Measurements from ENCODE around the gene UPF3A.

UPF3A gene

DNA sequence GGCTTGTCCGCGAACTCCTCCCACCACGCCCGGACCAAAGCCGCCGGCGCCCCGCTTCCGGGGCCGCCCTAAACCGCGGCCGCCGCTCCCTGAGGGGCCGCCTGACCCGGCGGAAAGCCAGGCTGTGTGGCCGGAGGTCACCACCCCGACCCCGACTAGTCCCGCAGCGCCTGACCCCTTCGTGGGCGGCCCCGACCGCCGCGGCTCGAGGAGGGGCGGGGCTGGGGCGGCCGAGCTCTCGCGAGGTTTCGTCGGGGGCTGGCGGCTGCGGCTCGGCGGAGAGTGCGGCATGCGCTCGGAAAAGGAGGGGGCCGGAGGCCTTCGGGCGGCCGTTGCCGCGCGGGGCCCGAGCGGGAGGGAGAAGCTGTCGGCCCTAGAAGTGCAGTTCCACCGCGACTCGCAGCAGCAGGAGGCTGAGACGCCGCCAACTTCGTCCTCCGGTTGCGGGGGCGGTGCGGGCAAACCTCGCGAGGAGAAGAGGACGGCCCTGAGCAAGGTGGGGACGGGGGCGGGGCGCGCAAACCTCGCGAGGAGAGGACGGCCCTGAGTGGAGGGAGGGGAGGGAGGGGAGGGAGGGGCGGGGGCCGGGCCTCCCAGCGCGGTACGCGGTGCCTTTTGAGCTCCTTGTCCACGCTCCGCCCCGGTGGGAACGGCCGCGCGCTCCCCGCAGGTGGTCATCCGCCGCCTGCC lies at the start of gene UPF3A:
Gene UPF3A, plus strand, starts transcription at position 251 of the 690 bp plus-strand sequence. Its CDS starts 39 bp downstream, at position 290.
- Histone ChIP-seq H3K36me3 (replicated peaks) (peaks cover 4% of the 10 kb centered on the region), H3K4me3 (ENCODE audit: low read depth, low read length) (peak within 1 kb of the TSS; percentile 76), H3K27ac (peak within 1 kb of the TSS; percentile 99), H3K27me3 (replicated peaks) (no peaks in the 10 kb centered on the region)
- in situ Hi-C loops (cut with HindIII; ENCODE audit: low pct_ligation_motif_present, low sequenced_read_pairs), result no loop called here
- TF ChIP-seq, protein P1, sequence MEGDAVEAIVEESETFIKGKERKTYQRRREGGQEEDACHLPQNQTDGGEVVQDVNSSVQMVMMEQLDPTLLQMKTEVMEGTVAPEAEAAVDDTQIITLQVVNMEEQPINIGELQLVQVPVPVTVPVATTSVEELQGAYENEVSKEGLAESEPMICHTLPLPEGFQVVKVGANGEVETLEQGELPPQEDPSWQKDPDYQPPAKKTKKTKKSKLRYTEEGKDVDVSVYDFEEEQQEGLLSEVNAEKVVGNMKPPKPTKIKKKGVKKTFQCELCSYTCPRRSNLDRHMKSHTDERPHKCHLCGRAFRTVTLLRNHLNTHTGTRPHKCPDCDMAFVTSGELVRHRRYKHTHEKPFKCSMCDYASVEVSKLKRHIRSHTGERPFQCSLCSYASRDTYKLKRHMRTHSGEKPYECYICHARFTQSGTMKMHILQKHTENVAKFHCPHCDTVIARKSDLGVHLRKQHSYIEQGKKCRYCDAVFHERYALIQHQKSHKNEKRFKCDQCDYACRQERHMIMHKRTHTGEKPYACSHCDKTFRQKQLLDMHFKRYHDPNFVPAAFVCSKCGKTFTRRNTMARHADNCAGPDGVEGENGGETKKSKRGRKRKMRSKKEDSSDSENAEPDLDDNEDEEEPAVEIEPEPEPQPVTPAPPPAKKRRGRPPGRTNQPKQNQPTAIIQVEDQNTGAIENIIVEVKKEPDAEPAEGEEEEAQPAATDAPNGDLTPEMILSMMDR (IDR thresholded peaks at IDR 0.05; ENCODE audit: low read depth, low read length, missing control alignments), result no peak
- DNase-seq, result peak; percentile 79

DNA sequence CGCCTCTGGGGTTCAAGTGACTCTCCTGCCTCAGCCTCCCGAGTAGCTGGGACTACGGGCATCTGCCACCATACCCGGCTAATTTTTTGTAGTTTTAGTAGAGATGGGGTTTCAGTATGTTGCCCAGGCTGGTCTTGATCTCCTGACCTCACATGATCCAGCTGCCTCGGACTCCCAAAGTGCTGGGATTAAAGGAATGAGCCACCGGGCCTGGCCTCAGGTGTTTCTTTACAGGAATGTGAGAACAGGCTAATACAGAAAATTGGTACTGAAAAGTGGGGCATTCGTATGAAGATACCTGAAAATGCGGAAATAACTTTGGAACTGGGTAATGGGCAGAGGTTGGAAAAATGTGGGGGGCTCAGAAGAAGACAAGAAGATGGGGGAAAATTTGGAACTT lies 49.5 kb upstream of the UPF3A start:
- DNase-seq, result no peak
- peaks cover 7% of the 10 kb centered on the region for H3K27me3 ChIP-seq (replicated peaks)
- in situ Hi-C loops (cut with HindIII; ENCODE audit: low pct_ligation_motif_present, low sequenced_read_pairs), result no loop called here
- H3K36me3 ChIP-seq (replicated peaks), result peaks cover 2% of the 10 kb centered on the region
- H3K27ac ChIP-seq, result no peak overlapping the region
- TF ChIP-seq, protein P1 (IDR thresholded peaks at IDR 0.05; ENCODE audit: low read depth, low read length, missing control alignments), result no peak
- no peak overlapping the region for H3K4me3 ChIP-seq (ENCODE audit: low read depth, low read length)

- no peak for DNase-seq
- TF ChIP-seq, protein P1 (IDR thresholded peaks at IDR 0.05; ENCODE audit: low read depth, low read length, missing control alignments), result no peak
- Histone ChIP-seq H3K36me3 (replicated peaks) (peaks cover 14% of the 10 kb centered on the region), H3K27me3 (replicated peaks) (peaks cover 1% of the 10 kb centered on the region), H3K27ac (no peak overlapping the region), H3K4me3 (ENCODE audit: low read depth, low read length) (peak overlapping the region; percentile 88)
- in situ Hi-C loops (cut with HindIII; ENCODE audit: low pct_ligation_motif_present, low sequenced_read_pairs), result no loop called here
These were observed 47.1 kb upstream of the UPF3A start for GRCh38 chr13:114234266-114234644.

DNA sequence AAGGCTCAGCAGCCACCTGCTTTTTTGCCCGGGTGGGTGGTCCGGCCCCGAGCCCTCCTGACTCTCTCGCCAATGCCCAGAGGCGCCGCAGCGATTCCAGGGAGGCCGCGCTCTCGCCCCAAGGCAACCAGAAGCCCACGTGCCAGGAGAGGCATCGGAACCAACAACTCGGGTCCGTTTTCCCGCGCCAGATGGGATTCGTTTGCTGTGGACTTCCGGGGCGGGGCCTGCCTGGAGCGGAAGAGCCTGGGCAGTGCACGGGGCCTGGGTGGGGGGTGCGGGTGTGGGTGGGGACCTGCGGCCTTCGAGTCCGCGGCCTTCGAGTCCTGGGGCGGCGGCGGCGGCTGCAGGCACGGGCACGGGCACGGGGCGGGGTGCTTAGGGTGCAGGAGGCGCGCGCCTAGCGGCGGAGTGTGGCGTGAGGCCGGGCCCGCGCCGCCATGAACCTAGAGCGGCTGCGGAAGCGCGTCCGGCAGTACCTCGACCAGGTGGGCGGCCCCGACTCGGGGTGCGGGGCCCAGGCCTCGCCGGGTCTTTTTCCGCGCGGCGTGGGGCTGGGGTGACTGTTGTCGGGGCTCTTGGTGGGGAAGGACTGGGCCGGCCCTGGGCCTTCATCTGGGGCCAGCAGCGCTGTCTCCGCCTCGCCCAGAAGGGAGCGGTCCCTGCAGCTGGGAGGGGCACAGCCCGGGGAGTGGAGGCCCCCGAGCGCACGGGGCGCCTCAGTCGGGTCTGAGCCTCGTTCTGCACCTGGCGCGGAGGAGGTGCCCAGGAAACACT lies 46.6 kb upstream of the UPF3A start, which contains the start of gene CDC16:
Gene CDC16, plus strand, starts transcription at position 253 of the 777 bp plus-strand sequence. Its CDS starts 188 bp downstream, at position 441.
- peak; percentile 86 for DNase-seq
- TF ChIP-seq, protein P1 (IDR thresholded peaks at IDR 0.05; ENCODE audit: low read depth, low read length, missing control alignments), result no peak
- Histone ChIP-seq H3K27ac (peak within 1 kb of the TSS; percentile 79), H3K36me3 (replicated peaks) (peaks cover 19% of the 10 kb centered on the region), H3K27me3 (replicated peaks) (peaks cover 1% of the 10 kb centered on the region), H3K4me3 (ENCODE audit: low read depth, low read length) (peak within 1 kb of the TSS; percentile 88)
- in situ Hi-C loops (cut with HindIII; ENCODE audit: low pct_ligation_motif_present, low sequenced_read_pairs), result no loop called here

DNA sequence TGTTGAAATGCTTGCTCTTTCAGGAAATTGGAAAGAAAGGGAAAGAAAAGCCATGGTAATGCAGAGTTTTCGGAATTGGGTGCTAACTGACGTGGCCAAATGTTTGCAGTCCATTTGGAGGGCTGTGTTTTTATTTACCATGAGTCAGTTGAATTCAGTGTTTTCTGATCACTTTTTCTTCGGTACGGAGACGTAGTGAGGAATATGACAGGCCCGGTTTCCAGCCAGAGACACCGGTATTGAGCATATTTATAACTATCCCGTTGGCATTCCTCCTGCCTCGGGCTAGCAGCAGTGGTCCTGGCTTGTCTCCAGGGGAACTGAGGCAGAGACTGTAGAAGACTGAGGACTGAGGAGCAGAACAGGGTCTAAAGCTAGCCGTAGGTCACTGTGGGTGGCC lies 45.7 kb upstream of the UPF3A start:
- H3K27ac ChIP-seq, result peak overlapping the region; percentile 79
- peaks cover 21% of the 10 kb centered on the region for H3K36me3 ChIP-seq (replicated peaks)
- in situ Hi-C loops (cut with HindIII; ENCODE audit: low pct_ligation_motif_present, low sequenced_read_pairs), result no loop called here
- H3K4me3 ChIP-seq (ENCODE audit: low read depth, low read length), result peak overlapping the region; percentile 88
- no peaks in the 10 kb centered on the region for H3K27me3 ChIP-seq (replicated peaks)
- DNase-seq, result no peak
- TF ChIP-seq, protein P1 (IDR thresholded peaks at IDR 0.05; ENCODE audit: low read depth, low read length, missing control alignments), result no peak
